Breast epithelium (tissue), 4 donors: Measurements from ENCODE around the gene CNTNAP2. TPM values are rescaled to one million over a fixed set of nuclear protein-coding genes. Genes with fewer than 3 reads are reported as not detected.

Experiments used
- DNase-seq, 2 donors: peaks; one replicate each; pipeline ENCODE4 v3.0.0-alpha.2; 2019; ENCODE audit warnings: low spot score in 2 of 2
- H3K27ac ChIP-seq, 2 donors: fragments of 200-600 bp; sonication (generic) in 1 of 2; one replicate each; pipeline ENCODE4 v1.5.1; 2016 to 2019; ENCODE audit warnings: mild to moderate bottlenecking in 1 of 2
- H3K27me3 ChIP-seq, 2 donors: fragments of 200-600 bp; sonication (generic) in 1 of 2; one replicate each; pipeline versions ENCODE4 v1.5.1 to v1.6.0; 2017 to 2019; ENCODE audit warnings: control low read depth in 1 of 2, mild to moderate bottlenecking in 1 of 2
- H3K36me3 ChIP-seq: fragments of 200-600 bp; one replicate; pipeline ENCODE4 v1.5.1; 2019
- H3K4me1 ChIP-seq, 2 donors: fragments of 200-600 bp; sonication (generic); one replicate each; pipeline ENCODE4 v1.5.1; 2016 to 2019; ENCODE audit warnings: control low read depth in 1 of 2
- H3K4me3 ChIP-seq, 3 donors: fragments of 200-600 bp; sonication (generic); 1 replicate in 2 of 3; 2 replicates in 1 of 3; pipeline ENCODE4 v1.5.1; 2016 to 2019; ENCODE audit warnings: mild to moderate bottlenecking in 3 of 3, moderate library complexity in 2 of 3
- H3K9me3 ChIP-seq, 2 donors: fragments of 200-600 bp; sonication (generic) in 1 of 2; one replicate each; pipeline ENCODE4 v1.5.1; 2016 to 2019; ENCODE audit warnings: control low read depth in 1 of 2
- CTCF ChIP-seq, 3 donors: fragments of 450-650 bp; IDR thresholded peaks; one replicate each; pipeline ENCODE4 v1.5.1; 2016 to 2017; ENCODE audit warnings: antibody characterized with exemption in 3 of 3, mild to moderate bottlenecking in 3 of 3, moderate library complexity in 3 of 3
- POLR2A ChIP-seq: fragments of 450-650 bp; IDR thresholded peaks from one replicate; pipeline ENCODE4 v1.6.1; 2016; ENCODE audit warnings: antibody characterized with exemption, mild to moderate bottlenecking, moderate library complexity
- POLR2AphosphoS5 ChIP-seq, 3 donors: sonication (generic); formaldehyde crosslinking; IDR thresholded peaks; one replicate each; pipeline ENCODE4 v1.6.1; 2017; ENCODE audit warnings: antibody characterized with exemption in 3 of 3
- intact Hi-C: fragments of 100-400 bp; cut with DNase I; formaldehyde crosslinking; loops from one replicate; pipeline ENCODE4 v1.15.1; 2023; ENCODE audit warnings: low total_unique reads
- total RNA-seq, 3 donors: library from RNA; depleted of rRNA; stranded (reverse); fragments of >200 nt; gene quantifications; one replicate each; pipeline ENCODE4 v1.1.0, GENCODE V29; 2016

Gene CNTNAP2
- total RNA-seq, 3 donors from 2014 or later = 0.29 to 0.66 TPM; not detected in 1

- no peak for DNase-seq
- H3K27ac ChIP-seq = no peak overlapping the region
- H3K4me1 ChIP-seq = no peaks in the 10 kb centered on the region
- H3K4me3 ChIP-seq = no peak overlapping the region
- TF ChIP-seq POLR2AphosphoS5 (IDR thresholded peaks at IDR 0.05) (no peak), CTCF (IDR thresholded peaks at IDR 0.05) (no peak), POLR2A (no peak)
- H3K27me3 ChIP-seq = no peaks in the 10 kb centered on the region
- no peaks in the 10 kb centered on the region for H3K36me3 ChIP-seq
- peaks cover 0 to 5% of the 10 kb centered on the region in 2 donors for H3K9me3 ChIP-seq
- intact Hi-C loops = loop anchor here (5.0 kb wide), 1 partner anchor 476 kb away; no protein-coding TSS in a partner anchor
Measured at GRCh38 chr7:147380926-147381325, 1264.3 kb downstream of the CNTNAP2 start.

GRCh38 chr7:147394329-147394728 is 1277.7 kb downstream of the CNTNAP2 start:
- Histone ChIP-seq H3K9me3 (no peaks in the 10 kb centered on the region), H3K36me3 (no peaks in the 10 kb centered on the region), H3K27me3 (no peaks in the 10 kb centered on the region), H3K4me1 (no peaks in the 10 kb centered on the region), H3K27ac (no peak overlapping the region), H3K4me3 (no peak overlapping the region)
- intact Hi-C loops = no loop called here
- no peak for DNase-seq
- no peak for TF ChIP-seq POLR2AphosphoS5 (IDR thresholded peaks at IDR 0.05)
- TF ChIP-seq POLR2A = no peak
- TF ChIP-seq CTCF (IDR thresholded peaks at IDR 0.05) = no peak

GRCh38 chr7:147400221-147400689 is 1283.7 kb downstream of the CNTNAP2 start:
- Histone ChIP-seq H3K36me3 (no peaks in the 10 kb centered on the region), H3K4me1 (no peaks in the 10 kb centered on the region), H3K27ac (no peak overlapping the region), H3K27me3 (no peaks in the 10 kb centered on the region), H3K9me3 (no peaks in the 10 kb centered on the region), H3K4me3 (peak overlapping the region in 1 of 3 donors; percentile 32)
- intact Hi-C loops = no loop called here
- no peak for TF ChIP-seq CTCF (IDR thresholded peaks at IDR 0.05)
- TF ChIP-seq POLR2AphosphoS5 (IDR thresholded peaks at IDR 0.05) = no peak
- TF ChIP-seq POLR2A = no peak
- no peak for DNase-seq

GRCh38 chr7:147400925-147401324 is 1284.3 kb downstream of the CNTNAP2 start:
- no peak overlapping the region for H3K27ac ChIP-seq
- H3K9me3 ChIP-seq = no peaks in the 10 kb centered on the region
- H3K27me3 ChIP-seq = no peaks in the 10 kb centered on the region
- no peak overlapping the region for H3K4me3 ChIP-seq
- no peaks in the 10 kb centered on the region for H3K4me1 ChIP-seq
- intact Hi-C loops = no loop called here
- no peak for DNase-seq
- H3K36me3 ChIP-seq = no peaks in the 10 kb centered on the region
- TF ChIP-seq POLR2A (no peak), POLR2AphosphoS5 (IDR thresholded peaks at IDR 0.05) (no peak), CTCF (IDR thresholded peaks at IDR 0.05) (no peak)

- no peak overlapping the region for H3K4me3 ChIP-seq
- H3K27ac ChIP-seq = no peak overlapping the region
- intact Hi-C loops = no loop called here
- H3K36me3 ChIP-seq = no peaks in the 10 kb centered on the region
- TF ChIP-seq CTCF (IDR thresholded peaks at IDR 0.05) (no peak), POLR2AphosphoS5 (IDR thresholded peaks at IDR 0.05) (no peak), POLR2A (no peak)
- H3K4me1 ChIP-seq = no peaks in the 10 kb centered on the region
- no peak for DNase-seq
- no peaks in the 10 kb centered on the region for H3K9me3 ChIP-seq
- no peaks in the 10 kb centered on the region for H3K27me3 ChIP-seq
Measured at GRCh38 chr7:147405621-147406020, 1289.0 kb downstream of the CNTNAP2 start.
